Mucosa of descending colon (tissue), 3 donors: ENCODE data around the gene MTCL1. TPM values are rescaled to one million over a fixed set of nuclear protein-coding genes. Genes with fewer than 3 reads are reported as not detected.

Experiments used
- ATAC-seq: fragments of 200-7000 bp; cut with Tn5 transposase; one replicate; pipeline ENCODE4 v1.9.1; 2020; ENCODE audit warnings: mild to moderate bottlenecking, moderate library complexity
- DNase-seq, 3 donors: peaks; one replicate each; pipeline ENCODE4 v3.0.0-alpha.2; 2020
- H3K36me3 ChIP-seq: fragments of 200-600 bp; one replicate; pipeline ENCODE4 v1.8.0; 2021; ENCODE audit warnings: low read depth, mild to moderate bottlenecking
- H3K4me1 ChIP-seq: fragments of 200-600 bp; one replicate; pipeline ENCODE4 v1.8.0; 2021; ENCODE audit warnings: low read depth, mild to moderate bottlenecking
- H3K4me3 ChIP-seq: fragments of 200-600 bp; one replicate; pipeline ENCODE4 v1.8.0; 2021; ENCODE audit warnings: mild to moderate bottlenecking
- H3K9me3 ChIP-seq: fragments of 200-600 bp; one replicate; pipeline ENCODE4 v1.8.0; 2021; ENCODE audit warnings: mild to moderate bottlenecking
- CTCF ChIP-seq: fragments of 200-600 bp; IDR thresholded peaks from one replicate; pipeline ENCODE4 v1.8.0; 2022; ENCODE audit warnings: antibody characterized with exemption, mild to moderate bottlenecking
- intact Hi-C, 2 donors: fragments of 100-400 bp; cut with DNase I in 1 of 2; cut with micrococcal nuclease in 1 of 2; formaldehyde crosslinking; loops; one replicate each; pipeline versions ENCODE4 v1.11.0 to v1.11.1; 2022; cut with DNase I, micrococcal nuclease
- total RNA-seq, 3 donors: library from RNA; stranded (reverse); fragmentation: NEBNext Ultra II Directional in 2 of 3; extraction: Animal tissue kit (Norgen Biotek cat#: 25700) in 2 of 3; gene quantifications; one replicate each; pipeline versions ENCODE4 v1.2.1 to v1.2.4, GENCODE V29; 2021 to 2023
- donor health status: DM: no; HTN: no; CAD: no; lungs with moderate emphysema.
- donor health status: DM: no; HTN: no; CAD: no.
- donor health status: DM: no; HTN: yes; CAD: no.

The MTCL1 gene
- total RNA-seq, 3 donors from 2014 or later: 4.1 to 141 (median 15.4) TPM

- Histone ChIP-seq H3K4me3 (no peak overlapping the region), H3K36me3 (no peaks in the 10 kb centered on the region), H3K9me3 (no peaks in the 10 kb centered on the region), H3K4me1 (peaks cover 4% of the 10 kb centered on the region)
- intact Hi-C loops: loop anchor here in 1 of 2 donors (10.0 kb wide), 1 partner anchor 91 kb away; no protein-coding TSS in a partner anchor
- TF ChIP-seq CTCF: no peak
- ATAC-seq: no peak
- DNase-seq: peak in 1 of 3 donors; percentile 42
Measured at GRCh38 chr18:8703781-8704301, 1.5 kb upstream of the MTCL1 start.

- H3K9me3 ChIP-seq: no peaks in the 10 kb centered on the region
- H3K36me3 ChIP-seq: no peaks in the 10 kb centered on the region
- ATAC-seq: peak; percentile 93
- no peak overlapping the region for H3K4me3 ChIP-seq
- H3K4me1 ChIP-seq: peaks cover 4% of the 10 kb centered on the region
- DNase-seq: peak; percentile 86 to 91 (median 89)
- intact Hi-C loops: loop anchor here in 1 of 2 donors (10.0 kb wide), 1 partner anchor 90 kb away; no protein-coding TSS in a partner anchor
- TF ChIP-seq CTCF: no peak
Measured at GRCh38 chr18:8704361-8705237, 757 bp upstream of the MTCL1 start.

DNA sequence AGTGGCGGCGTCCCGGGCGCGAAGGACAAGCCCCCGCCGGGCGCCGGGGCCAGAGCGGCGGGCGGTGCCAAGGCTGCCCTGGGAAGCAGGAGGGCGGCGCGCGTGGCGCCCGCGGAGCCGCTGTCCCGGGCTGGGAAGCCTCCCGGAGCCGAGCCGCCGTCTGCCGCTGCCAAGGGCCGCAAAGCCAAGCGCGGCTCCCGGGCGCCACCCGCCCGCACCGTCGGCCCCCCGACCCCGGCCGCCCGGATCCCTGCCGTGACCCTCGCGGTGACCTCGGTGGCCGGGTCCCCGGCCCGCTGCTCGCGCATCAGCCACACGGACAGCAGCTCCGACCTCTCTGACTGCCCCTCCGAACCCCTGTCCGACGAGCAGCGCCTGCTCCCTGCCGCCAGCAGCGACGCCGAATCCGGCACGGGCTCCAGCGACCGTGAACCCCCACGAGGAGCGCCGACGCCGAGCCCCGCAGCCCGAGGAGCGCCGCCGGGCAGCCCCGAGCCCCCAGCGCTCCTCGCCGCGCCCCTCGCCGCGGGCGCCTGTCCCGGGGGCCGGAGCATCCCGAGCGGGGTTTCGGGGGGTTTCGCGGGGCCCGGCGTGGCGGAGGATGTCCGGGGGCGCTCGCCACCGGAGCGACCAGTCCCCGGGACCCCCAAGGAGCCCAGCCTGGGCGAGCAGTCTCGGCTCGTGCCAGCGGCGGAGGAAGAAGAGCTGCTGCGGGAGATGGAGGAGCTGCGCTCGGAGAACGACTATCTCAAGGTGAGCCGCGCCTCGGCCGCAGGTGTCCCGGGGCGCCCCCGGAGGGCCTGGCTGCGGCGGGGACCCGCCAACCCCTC, 820 bp downstream of the MTCL1 start:
- intact Hi-C loops: loop anchor here in 1 of 2 donors (10.0 kb wide), 1 partner anchor 89 kb away; no protein-coding TSS in a partner anchor
- DNase-seq: peak in 1 of 3 donors; percentile 42
- Histone ChIP-seq H3K4me1 (peaks cover 4% of the 10 kb centered on the region), H3K4me3 (peak overlapping the region; percentile 11), H3K36me3 (no peaks in the 10 kb centered on the region), H3K9me3 (no peaks in the 10 kb centered on the region)
- no peak for TF ChIP-seq CTCF
- peak; percentile 4 for ATAC-seq

DNA sequence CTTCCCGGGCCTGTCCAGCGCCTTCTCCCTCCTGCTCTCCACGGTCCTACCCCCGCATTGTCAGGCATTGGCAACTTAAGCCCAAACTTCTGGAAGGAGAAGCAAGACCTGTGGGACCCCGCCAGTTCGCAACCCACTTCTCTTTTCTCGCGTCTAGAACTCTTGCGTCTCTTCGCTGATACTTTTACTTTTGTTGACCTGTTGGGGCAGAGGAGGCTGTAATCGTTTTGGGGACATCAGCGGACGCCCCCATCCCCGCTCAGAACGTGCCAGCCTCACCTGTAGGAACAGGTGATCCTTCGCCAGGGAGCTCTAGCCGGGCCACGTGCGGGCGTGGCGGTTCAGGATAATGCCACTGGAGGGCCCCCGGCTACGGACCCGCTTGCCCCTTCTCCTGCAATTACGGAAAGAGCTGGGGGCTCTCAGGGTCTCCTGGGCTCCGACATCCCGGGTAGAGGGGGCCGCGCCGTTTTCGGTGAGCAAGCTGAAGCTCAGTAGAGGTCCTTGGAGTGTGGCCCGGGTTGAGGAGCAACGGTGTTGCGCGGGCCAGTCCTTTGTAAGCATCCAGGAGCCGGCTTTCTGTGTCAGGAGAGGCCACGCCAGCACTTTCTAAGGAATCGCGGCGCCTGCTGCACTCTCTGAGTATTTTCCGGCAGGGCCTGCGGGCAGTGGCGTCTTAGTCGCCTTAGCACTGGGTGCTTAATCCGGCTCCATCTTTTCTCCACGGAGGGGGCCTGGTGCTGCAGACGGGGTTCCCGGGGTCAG, 1.6 kb downstream of the MTCL1 start:
- Histone ChIP-seq H3K4me3 (no peak overlapping the region), H3K4me1 (peaks cover 4% of the 10 kb centered on the region), H3K9me3 (no peaks in the 10 kb centered on the region), H3K36me3 (no peaks in the 10 kb centered on the region)
- peak; percentile 31 to 60 (median 48) for DNase-seq
- TF ChIP-seq CTCF: no peak
- ATAC-seq: peak; percentile 5
- intact Hi-C loops: loop anchor here in 1 of 2 donors (10.0 kb wide), 1 partner anchor 88 kb away; no protein-coding TSS in a partner anchor
